ENCODE measurements around the gene DEDD2. TPM values are rescaled to one million over a fixed set of nuclear protein-coding genes. Genes with fewer than 3 reads are reported as not detected.

The DEDD2 gene
- total RNA-seq, 1 donor from 2014 or later = 23.7 TPM

DNA sequence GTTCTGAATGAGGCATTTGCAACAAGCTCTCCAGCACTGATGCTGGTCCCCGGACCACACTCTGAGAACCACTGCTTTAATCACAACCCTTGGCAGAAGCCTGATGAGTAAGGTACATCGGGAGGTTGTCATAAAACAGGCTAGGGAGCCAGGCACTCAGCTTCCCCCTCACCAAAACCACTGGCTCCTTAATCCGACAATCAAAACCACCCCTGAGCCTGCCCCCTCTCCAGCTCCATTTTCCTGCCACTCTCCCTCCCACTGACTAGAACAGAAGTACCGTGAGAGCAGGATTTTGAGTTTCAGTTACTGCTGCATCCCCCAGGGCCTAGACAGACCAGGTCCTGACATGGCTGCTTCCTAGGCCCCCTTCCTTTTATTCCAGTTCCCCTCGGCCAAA lies 17.7 kb upstream of the DEDD2 start:
- Mint-ChIP-seq H3K27me3 (no peaks in the 10 kb centered on the region), H3K4me3 (no peak overlapping the region), H3K4me1 (ENCODE audit: unreplicated experiment) (peaks cover 5% of the 10 kb centered on the region), H3K27ac (no peak overlapping the region), H3K9me3 (no peaks in the 10 kb centered on the region), H3K36me3 (peaks cover 22% of the 10 kb centered on the region)
- TF ChIP-seq, protein P1, sequence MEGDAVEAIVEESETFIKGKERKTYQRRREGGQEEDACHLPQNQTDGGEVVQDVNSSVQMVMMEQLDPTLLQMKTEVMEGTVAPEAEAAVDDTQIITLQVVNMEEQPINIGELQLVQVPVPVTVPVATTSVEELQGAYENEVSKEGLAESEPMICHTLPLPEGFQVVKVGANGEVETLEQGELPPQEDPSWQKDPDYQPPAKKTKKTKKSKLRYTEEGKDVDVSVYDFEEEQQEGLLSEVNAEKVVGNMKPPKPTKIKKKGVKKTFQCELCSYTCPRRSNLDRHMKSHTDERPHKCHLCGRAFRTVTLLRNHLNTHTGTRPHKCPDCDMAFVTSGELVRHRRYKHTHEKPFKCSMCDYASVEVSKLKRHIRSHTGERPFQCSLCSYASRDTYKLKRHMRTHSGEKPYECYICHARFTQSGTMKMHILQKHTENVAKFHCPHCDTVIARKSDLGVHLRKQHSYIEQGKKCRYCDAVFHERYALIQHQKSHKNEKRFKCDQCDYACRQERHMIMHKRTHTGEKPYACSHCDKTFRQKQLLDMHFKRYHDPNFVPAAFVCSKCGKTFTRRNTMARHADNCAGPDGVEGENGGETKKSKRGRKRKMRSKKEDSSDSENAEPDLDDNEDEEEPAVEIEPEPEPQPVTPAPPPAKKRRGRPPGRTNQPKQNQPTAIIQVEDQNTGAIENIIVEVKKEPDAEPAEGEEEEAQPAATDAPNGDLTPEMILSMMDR (conservative IDR thresholded peaks at IDR 0.05) = no peak
- DNase-seq (ENCODE audit: extremely low spot score, unreplicated experiment) = no peak

DNA sequence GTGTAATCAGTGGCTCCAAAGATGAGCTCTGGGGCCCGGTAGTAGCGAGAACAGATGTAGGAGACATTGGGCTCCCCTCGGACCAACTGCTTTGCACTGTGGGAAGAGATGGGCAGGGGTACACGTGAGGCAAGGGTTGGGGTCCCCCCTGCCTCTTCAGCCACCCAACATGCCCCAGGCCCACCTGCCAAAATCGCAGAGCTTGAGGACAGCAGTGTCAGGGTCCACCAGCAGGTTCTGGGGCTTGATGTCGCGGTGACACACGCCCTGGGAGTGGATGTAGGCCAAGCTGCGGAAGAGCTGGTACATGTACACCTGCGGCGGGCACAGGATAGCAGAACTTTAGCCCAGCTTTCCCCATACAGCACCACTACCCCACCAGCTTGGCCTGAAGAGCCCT lies 16.9 kb upstream of the DEDD2 start:
- DNase-seq (ENCODE audit: extremely low spot score, unreplicated experiment) = no peak
- H3K4me1 Mint-ChIP-seq (ENCODE audit: unreplicated experiment) = peaks cover 7% of the 10 kb centered on the region
- H3K36me3 Mint-ChIP-seq = peaks cover 25% of the 10 kb centered on the region
- H3K9me3 Mint-ChIP-seq = no peaks in the 10 kb centered on the region
- no peak overlapping the region for H3K27ac Mint-ChIP-seq
- H3K4me3 Mint-ChIP-seq = no peak overlapping the region
- TF ChIP-seq, protein P1 (conservative IDR thresholded peaks at IDR 0.05) = no peak
- H3K27me3 Mint-ChIP-seq = no peaks in the 10 kb centered on the region

DNA sequence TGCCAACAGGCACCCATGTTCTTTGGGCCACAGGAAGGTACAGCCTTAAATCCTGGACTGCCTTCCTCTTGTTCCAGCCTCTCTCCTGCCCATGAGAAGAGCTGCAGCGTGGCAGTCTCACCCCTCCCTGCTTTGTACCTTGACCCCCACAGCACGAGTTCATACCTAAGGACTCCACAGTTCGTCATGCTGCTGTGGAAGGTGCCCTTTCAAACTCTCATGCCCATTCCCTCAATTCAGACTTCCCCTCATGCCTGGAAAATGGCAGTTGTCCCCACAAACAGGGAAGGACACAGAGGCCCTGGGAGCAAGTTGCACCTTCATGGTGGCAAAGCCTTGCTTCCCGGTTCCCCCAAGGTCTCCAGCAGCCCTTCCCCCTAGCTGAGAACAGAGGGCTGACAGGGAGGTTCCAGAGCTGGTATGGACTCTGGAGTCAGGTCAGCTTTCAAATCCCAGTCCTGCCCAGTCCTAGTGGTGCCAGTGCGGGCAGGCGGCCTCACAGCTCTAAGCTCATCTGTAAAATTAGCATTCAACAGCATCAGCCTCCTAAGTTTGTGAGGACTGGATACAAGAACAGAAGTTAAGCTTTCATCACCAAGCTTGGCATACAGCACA lies 16.3 kb upstream of the DEDD2 start:
- no peak overlapping the region for H3K4me3 Mint-ChIP-seq
- TF ChIP-seq, protein P1 (conservative IDR thresholded peaks at IDR 0.05) = no peak
- no peaks in the 10 kb centered on the region for H3K27me3 Mint-ChIP-seq
- peak overlapping the region; percentile 31 for H3K27ac Mint-ChIP-seq
- H3K36me3 Mint-ChIP-seq = peaks cover 21% of the 10 kb centered on the region
- peaks cover 7% of the 10 kb centered on the region for H3K4me1 Mint-ChIP-seq (ENCODE audit: unreplicated experiment)
- DNase-seq (ENCODE audit: extremely low spot score, unreplicated experiment) = no peak
- H3K9me3 Mint-ChIP-seq = no peaks in the 10 kb centered on the region

DNA sequence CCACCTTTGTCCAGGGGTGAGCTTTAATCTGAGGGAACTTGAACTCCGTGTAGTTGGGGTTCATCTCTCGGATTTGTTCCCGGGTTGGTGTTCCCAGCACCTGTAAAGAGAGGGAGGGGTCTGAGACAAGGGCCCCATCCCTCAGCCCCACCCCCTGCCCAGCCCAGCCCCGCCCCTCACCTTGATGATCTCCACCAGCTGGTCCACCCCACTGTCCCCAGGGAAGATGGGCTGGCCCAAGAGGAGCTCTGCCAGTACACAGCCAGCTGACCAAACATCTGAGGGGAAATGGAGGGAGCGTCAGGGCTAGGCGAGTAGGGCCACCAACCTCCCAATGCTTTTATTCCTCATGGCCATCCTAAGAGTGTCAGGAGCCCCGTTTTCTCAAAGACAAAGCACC lies 15.6 kb upstream of the DEDD2 start:
- no peak for DNase-seq (ENCODE audit: extremely low spot score, unreplicated experiment)
- H3K4me1 Mint-ChIP-seq (ENCODE audit: unreplicated experiment) = peaks cover 7% of the 10 kb centered on the region
- peaks cover 21% of the 10 kb centered on the region for H3K36me3 Mint-ChIP-seq
- no peak overlapping the region for H3K4me3 Mint-ChIP-seq
- no peaks in the 10 kb centered on the region for H3K9me3 Mint-ChIP-seq
- H3K27me3 Mint-ChIP-seq = no peaks in the 10 kb centered on the region
- peak overlapping the region; percentile 31 for H3K27ac Mint-ChIP-seq
- TF ChIP-seq, protein P1 (conservative IDR thresholded peaks at IDR 0.05) = no peak

DNA sequence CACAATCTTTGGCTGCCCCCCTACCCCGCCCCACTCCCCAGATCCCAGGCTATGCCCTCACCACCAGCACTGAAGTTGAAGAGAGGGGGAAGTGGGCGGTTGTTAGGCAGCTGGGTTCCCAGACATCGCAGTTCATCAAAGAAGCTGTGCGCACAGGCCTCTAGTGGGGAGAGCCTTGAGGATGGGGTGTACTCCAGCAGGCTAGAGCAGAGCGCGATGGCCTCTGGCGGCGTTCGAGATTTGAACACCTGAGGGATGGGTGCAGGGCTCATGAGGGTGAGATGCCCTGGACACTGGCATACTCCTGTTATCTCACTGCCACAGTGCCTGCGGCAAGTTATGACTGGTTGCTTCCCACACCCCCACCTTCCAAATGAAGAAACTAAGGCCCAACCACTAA lies 15.0 kb upstream of the DEDD2 start:
- Mint-ChIP-seq H3K27me3 (no peaks in the 10 kb centered on the region), H3K9me3 (no peaks in the 10 kb centered on the region), H3K4me1 (ENCODE audit: unreplicated experiment) (peaks cover 7% of the 10 kb centered on the region), H3K27ac (no peak overlapping the region), H3K4me3 (no peak overlapping the region), H3K36me3 (peaks cover 21% of the 10 kb centered on the region)
- TF ChIP-seq, protein P1 (conservative IDR thresholded peaks at IDR 0.05) = no peak
- no peak for DNase-seq (ENCODE audit: extremely low spot score, unreplicated experiment)

DNA sequence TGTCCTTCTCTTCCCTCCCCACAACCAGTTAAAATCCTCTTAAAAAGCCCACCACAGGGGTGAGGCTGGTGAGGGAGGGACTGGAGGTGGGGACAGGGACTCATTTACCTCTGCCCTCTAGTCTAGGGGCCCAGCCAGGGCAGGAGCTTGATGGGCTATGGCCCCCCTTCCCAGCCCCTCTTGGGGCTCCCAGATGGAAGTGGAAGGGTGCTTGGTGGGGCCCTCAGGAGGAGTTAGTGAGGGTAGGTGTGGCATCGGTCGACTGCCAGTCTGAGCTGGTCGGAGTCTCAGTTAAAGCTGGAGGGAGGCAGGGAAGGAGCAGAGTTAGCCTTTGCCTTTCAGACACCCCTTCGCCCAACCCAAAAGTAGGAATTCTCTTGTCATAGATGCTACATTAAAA lies 13.1 kb upstream of the DEDD2 start:
- H3K4me3 Mint-ChIP-seq = no peak overlapping the region
- no peak for DNase-seq (ENCODE audit: extremely low spot score, unreplicated experiment)
- no peaks in the 10 kb centered on the region for H3K27me3 Mint-ChIP-seq
- peaks cover 21% of the 10 kb centered on the region for H3K36me3 Mint-ChIP-seq
- H3K9me3 Mint-ChIP-seq = no peaks in the 10 kb centered on the region
- peaks cover 7% of the 10 kb centered on the region for H3K4me1 Mint-ChIP-seq (ENCODE audit: unreplicated experiment)
- H3K27ac Mint-ChIP-seq = no peak overlapping the region
- TF ChIP-seq, protein P1 (conservative IDR thresholded peaks at IDR 0.05) = no peak
